GM18526 (cell line): ENCODE data around the gene BMPR1A.

Source experiments
- POLR2A ChIP-seq: IDR thresholded peaks from 3 replicates; pipeline ENCODE4 v1.6.1; 2011; ENCODE audit not compliant: insufficient read length; ENCODE audit errors: extremely low read depth

Gene BMPR1A

DNA sequence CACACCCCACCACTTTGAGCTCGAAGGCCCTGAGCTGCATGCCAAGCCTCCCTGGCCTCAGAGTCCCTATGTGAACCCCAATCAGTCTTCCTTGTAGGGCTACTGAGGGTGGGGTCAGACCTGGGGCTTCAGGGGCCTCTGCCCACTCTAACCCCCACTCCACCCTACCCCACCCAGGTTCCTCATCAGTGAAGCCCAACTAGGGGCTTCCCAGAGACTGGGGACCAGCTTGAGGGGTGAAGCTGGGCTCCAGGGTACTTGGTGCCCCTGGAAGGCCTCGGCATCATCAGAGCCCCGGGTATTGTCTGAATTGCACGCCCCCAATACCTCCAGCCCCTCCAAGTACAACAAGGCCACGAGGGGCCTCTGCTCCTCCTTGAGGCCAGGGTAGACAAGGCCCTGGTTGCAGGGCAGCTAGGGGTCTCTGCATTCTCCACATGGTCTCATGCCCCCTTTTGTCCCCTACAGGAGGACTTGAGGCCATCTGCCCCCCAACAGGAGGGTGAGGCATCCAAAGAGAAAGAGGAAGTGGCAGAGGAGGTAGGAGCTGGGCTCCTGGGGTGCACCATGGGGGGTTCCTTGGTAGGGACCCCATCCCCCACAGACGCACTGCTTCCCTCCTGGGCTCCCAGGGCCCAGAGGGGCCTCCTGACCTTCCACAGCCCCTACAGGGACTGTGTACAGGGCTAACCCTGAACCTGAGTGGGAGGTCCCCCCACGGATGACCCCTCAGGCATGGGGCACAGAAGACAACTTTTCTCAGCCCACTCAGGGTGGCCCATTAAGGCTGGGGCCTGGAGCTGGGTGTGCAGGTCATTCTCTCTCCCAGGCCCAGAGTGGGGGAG is 205.9 kb downstream of the BMPR1A start:
- TF ChIP-seq POLR2A: no peak

DNA sequence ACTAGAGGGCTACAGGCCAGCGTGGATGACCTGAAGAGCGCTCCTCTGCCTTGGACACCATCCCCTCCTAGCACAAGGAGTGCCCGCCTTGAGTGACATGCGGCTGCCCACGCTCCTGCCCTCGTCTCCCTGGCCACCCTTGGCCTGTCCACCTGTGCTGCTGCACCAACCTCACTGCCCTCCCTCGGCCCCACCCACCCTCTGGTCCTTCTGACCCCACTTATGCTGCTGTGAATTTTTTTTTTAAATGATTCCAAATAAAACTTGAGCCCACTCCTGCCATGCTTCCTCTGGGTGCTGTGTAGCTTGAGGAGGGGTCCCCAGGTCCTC is 206.5 kb downstream of the BMPR1A start:
- TF ChIP-seq POLR2A: no peak

DNA sequence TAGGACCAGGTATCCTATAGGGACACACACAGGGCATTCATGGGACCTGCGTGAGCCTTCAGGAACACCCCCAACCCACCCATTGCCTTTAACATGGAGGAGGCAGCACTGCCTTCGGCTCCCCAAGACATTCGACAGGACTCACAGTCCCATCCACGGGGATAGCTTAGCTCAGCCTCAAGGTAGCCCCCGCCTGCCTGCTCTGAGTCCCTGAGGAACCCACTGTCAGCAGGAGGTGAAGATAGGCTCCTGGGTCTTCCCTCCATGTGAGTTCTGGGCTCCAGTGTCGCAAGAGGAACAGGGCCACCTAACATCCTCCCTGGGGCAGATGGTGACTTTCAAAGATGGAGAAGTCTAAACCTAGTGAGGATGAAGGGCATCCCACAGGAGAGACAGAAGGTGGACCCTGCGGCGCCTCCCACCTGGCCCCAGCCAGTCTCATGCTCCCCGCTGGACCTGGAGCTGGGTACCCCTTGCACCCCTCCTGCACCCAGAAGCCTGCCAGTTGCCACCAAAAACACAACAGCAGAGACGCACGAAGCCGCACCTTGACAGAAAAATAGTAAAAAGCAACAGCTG is 207.0 kb downstream of the BMPR1A start:
- TF ChIP-seq POLR2A: no peak

DNA sequence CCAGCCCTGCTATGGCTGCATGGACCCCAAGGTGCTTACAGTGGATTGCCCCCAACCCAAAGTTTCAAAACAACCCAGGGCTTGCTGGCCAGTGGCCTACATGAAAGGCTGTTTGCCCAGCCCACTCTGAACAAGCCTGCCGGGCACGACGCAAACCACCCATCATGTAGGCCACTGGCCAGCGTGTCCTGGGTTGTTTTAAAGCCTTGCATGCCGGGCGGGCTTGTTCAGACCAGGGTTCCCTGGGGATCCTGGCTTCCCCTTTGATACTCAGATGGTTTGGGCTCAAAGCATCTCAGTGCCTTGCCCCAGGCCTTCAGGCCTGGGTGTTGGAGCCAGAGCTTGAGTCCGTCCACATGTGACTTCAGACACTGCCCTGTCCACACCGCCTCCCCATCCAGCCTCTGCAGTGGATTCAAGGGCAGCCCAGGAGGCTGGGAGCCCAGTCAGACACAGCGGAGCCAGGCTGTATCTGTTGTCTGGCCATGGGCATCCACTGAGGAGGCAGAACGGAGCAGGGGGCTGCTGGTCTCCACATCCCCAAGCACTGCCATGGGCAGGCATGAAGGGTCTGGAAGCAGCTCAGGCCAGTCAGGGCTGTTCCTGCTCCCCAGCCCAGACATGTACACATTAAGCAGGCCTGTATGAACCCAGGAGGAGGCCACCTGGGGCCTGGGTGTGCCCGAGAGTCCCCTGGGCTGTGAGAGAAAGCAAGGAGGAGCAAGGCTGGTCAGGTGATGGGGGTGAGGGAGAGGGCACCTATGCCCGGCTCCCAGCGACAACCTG is 207.8 kb downstream of the BMPR1A start:
- no peak for TF ChIP-seq POLR2A

DNA sequence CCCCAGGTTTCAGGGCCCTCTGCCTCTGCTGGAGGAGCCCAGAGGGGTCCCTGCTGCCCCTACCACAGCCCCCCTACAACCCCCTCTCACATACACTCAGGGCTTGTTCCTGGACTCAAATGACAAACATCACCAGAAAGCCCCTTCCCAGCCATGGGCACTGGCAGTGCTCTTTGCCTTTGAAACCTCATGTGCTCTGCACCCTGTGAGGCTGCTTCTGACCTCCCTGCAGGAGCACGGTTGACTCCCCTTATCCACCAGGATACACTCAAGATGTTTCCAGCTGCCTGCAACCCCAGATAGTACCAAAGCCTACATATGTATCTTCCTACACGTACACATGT is 208.4 kb downstream of the BMPR1A start:
- no peak for TF ChIP-seq POLR2A

DNA sequence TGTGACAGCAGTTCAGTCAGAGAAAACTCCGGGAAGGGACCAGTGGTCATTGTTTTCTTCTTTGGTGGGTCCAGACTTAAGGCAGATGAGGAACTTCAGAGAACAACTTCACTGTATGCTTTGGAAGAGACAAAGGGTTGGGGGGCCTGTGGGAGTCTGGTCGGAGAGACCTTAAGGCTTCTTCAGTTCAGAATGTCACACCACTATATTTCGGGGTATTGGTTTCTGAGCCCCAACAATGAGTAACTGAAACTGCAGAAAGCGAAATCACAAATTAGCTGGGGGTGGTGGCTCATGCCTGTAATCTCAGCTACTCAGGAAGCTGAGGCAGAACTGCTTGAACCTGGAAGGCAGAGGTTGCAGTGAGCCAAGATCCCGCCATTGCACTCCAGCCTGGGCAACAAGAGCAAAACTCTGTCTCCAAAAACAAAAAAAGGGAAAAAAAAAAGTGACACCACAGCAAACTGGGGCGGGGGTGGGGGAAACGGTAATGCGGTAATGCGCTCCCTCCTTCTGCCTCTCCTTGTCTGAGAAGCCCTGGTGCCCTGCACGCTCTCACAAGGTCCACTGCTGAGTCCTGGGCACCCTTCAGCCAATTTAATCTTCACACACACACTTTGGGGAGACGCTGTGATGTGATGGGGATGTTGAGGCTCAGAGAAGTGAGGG is 209.7 kb downstream of the BMPR1A start:
- TF ChIP-seq POLR2A: no peak

DNA sequence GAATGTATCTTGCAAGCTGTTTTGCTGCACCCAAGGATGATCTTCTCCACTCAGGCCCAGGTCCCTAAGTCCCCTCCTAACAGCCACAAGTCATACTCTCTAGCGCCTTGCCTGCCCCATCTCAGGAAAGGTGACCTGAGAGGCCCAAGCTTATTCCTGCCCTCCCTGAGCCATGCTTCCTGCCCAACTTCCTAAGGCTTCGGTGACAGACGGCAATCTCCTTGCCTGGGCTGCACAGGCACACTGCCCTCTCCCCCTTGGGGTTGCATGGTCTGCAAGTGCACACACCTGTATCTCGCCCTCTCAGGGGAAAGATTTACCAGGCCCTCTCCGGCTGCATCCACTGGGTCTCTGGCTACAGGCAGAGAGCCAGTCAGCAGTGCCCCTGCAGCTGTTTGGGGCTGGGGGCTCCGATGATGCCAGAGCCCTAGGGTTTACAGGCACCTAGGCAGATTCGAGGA is 211.1 kb downstream of the BMPR1A start:
- no peak for TF ChIP-seq POLR2A

DNA sequence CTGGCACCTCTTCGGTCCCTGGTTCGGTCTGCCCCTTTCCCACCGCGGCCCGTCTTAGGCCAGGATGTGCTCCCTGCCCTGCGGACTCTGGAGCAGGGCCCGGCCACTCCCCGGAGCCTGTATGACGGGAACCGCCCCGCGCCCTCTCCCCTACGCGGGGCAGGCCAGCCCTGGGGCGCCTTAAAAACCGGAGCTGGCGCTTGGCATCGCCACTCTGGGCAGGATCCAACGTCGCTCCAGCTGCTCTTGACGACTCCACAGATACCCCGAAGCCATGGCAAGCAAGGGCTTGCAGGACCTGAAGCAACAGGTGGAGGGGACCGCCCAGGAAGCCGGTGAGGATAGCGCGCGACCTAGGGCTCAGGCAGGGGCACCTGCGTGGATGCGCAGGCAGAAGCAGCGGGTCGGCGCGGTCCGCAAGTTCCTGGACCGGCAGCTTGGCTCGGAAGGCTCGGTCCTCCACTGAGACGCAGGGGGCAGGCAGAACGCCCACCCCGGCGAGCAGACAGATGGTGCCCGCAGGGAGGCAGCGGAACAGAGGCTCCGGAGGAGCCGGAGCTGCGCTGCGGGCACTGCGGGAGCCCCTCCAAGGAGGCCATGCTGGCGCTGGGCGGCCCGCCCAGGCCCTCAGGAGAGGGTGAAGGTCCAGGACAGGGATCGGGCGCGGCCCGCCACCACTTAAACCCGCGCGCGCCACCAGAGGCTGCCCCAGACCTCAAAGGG is 212.0 kb downstream of the BMPR1A start, which contains the start of gene ADIRF:
Gene ADIRF, plus strand, starts transcription at position 212 of the 723 bp plus-strand sequence. Its CDS starts 63 bp downstream, at position 275.
- TF ChIP-seq POLR2A: no peak

DNA sequence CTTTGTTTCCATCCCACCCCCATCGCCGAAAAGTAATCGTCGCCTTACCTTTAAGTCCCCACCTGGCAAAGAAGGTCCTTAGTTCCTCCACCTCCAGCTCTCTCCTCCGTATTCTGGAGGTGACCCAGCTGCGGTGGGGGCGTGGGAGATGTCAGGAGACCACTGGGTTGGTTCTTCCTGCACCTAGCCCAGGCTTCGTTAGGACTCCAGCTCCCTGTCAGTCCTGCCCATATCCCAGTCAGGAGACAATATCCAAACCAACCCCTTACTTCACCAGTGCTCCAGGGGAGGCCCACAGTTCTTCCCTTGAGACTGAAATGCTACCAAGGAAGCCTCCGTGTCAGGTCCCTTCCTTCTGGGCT is 212.6 kb downstream of the BMPR1A start:
- no peak for TF ChIP-seq POLR2A

DNA sequence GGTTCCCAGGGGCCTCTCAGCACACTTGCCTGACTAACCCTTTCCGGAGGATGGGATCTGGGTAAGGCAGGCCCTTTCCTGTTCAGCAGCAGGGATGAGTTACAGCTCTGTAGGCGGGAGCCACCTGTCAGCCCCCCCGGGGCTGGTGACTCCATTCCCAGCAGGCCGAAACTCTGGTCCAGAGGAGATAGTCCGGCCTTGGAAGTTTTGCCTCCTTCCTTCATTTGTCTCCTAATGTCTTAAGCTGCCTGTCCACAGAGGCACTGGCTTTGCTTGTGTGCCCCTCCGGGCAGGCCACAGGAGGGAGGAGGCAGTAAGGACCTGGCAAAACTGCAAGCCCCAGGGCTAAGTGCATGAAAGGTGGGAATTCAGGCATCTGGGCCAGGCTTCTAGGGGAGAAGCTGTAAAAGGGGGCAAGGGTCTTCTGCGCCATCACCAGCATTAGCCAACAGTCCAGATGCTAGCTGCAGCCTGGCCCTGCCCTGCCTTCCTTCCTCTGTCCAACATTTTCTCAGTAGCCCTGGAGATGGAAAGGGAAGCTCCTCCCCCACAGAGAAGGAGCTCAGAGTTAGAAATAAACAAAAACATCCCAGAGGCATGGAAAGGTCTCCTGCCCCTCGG is 213.1 kb downstream of the BMPR1A start:
- TF ChIP-seq POLR2A: no peak

DNA sequence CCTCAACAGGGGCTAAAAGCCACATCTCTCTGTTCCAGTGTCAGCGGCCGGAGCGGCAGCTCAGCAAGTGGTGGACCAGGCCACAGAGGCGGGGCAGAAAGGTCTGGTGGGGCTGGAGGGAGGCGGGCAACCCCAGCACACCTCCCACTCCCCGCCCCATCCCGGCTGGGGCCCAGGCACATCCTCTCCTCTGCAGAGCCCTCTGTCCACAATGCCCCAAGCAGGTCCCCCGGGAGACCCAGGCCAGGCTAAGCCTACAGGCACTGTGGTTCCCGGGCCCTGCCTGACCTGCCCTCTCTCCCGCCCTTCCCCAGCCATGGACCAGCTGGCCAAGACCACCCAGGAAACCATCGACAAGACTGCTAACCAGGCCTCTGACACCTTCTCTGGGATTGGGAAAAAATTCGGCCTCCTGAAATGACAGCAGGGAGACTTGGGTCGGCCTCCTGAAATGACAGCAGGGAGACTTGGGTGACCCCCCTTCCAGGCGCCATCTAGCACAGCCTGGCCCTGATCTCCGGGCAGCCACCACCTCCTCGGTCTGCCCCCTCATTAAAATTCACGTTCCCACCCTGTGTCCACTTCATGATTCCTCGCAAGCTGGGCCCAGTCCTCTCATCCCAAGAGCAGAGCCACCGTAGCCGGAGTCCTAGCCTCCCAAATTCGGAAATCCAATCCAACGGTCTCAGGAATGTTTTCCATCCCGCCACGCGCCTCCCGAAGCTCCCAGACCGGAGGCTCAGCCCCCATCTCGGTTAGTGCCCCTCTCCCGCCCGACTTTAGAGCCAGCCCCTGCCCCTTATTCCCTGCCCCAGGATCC is 214.0 kb downstream of the BMPR1A start:
- TF ChIP-seq POLR2A: no peak

DNA sequence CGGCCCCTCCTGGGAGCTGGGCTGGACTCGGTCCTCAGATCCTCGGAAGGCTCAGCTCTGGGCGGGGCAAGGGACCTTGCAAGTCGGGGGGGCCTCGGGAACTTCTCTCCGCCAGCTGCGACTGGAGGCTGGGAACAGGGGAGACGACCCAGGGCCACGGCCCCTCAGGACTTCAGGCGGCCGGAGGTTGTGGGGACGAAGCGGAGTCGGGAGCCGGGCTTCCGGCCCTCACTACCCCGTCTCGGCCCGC is 214.5 kb downstream of the BMPR1A start:
- TF ChIP-seq POLR2A: peak; percentile 75

DNA sequence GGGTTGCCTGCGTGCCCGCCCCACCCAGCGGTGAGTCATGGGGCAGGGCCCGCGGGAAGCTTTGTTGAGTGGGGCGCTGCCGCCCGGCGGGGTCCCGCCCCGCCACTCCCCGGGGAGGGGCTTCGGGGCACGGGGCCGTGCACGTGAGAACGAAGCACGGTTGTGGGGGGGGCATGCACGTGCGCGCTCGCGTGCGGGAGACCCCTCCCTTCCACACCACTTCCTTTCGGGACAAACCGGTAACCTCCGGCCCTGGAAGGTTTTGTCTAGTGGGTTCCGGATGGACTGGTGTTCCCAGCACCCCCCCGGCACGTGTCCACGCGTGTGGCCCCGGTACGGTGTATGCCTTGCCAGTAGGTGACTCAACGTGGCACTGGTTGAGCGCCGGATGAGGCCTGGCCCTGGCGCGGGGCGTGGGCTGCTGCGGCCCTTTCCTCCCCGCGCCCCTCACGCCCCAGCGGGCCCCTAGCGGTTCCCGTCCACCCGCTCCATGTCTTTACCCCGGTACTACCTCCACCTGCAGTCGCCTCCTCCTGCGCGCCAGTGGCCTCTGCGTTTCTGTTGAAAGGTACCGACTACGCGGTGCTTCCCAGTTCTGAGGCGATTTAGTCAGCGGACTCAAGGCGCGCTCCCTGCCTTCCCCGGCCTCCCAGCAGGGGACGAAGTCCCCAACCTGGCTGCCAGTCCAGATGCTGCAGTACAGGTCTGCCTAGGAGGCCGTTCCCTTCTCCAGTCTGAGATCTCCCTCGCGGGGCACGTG is 215.0 kb downstream of the BMPR1A start:
- TF ChIP-seq POLR2A: no peak
